Progenitor cell of endocrine pancreas (in vitro differentiated cells): Measurements from ENCODE around the gene FAM181A. TPM values are rescaled to one million over a fixed set of nuclear protein-coding genes. Genes with fewer than 3 reads are reported as not detected.

Experiments
- DNase-seq: peaks from one replicate; pipeline ENCODE4 v3.0.0; 2021; ENCODE audit warnings: low spot score; ENCODE audit not compliant: unreplicated experiment
- H3K27ac Mint-ChIP-seq: 2 replicates; pipeline ENCODE4 v1.8.0; 2021; ENCODE audit warnings: mild to moderate bottlenecking, moderate library complexity, mixed read lengths
- H3K27me3 Mint-ChIP-seq: 2 replicates; pipeline ENCODE4 v1.8.0; 2021; ENCODE audit warnings: mixed read lengths
- H3K36me3 Mint-ChIP-seq: 2 replicates; pipeline ENCODE4 v1.8.0; 2022; ENCODE audit warnings: mixed read lengths; ENCODE audit not compliant: insufficient read depth
- H3K4me1 Mint-ChIP-seq: 2 replicates; pipeline ENCODE4 v1.8.0; 2021; ENCODE audit warnings: low read depth, mixed read lengths
- H3K4me3 Mint-ChIP-seq: 2 replicates; pipeline ENCODE4 v1.8.0; 2021; ENCODE audit warnings: low read depth, mild to moderate bottlenecking, moderate library complexity, mixed read lengths
- H3K9me3 Mint-ChIP-seq: 2 replicates; pipeline ENCODE4 v1.8.0; 2021; ENCODE audit warnings: low read depth, mixed read lengths
- CTCF ChIP-seq: fragments of 200-600 bp; sonication (generic); IDR thresholded peaks from one replicate; pipeline ENCODE4 v1.5.0; 2021; ENCODE audit warnings: antibody characterized with exemption, mild to moderate bottlenecking; ENCODE audit not compliant: unreplicated experiment
- total RNA-seq: library from RNA; stranded (reverse); gene quantifications from 2 replicates; pipeline ENCODE4 v1.2.1, GENCODE V29; 2021

FAM181A gene
- total RNA-seq, 1 donor from 2014 or later, result not detected

- TF ChIP-seq CTCF, result no peak
- Mint-ChIP-seq H3K4me1 (peaks cover 6% of the 10 kb centered on the region), H3K27me3 (peaks cover 10% of the 10 kb centered on the region), H3K36me3 (no peaks in the 10 kb centered on the region), H3K27ac (peak overlapping the region; percentile 92), H3K4me3 (no peak overlapping the region), H3K9me3 (no peaks in the 10 kb centered on the region)
- DNase-seq, result no peak
Observed at GRCh38 chr14:93959239-93960107, 32.3 kb downstream of the FAM181A start.

GRCh38 chr14:93960108-93960475 lies 32.9 kb downstream of the FAM181A start:
- Mint-ChIP-seq H3K27ac (no peak overlapping the region), H3K9me3 (no peaks in the 10 kb centered on the region), H3K4me1 (peaks cover 6% of the 10 kb centered on the region), H3K36me3 (no peaks in the 10 kb centered on the region), H3K27me3 (peaks cover 12% of the 10 kb centered on the region), H3K4me3 (no peak overlapping the region)
- no peak for DNase-seq
- TF ChIP-seq CTCF, result no peak

- H3K36me3 Mint-ChIP-seq, result no peaks in the 10 kb centered on the region
- no peak overlapping the region for H3K4me3 Mint-ChIP-seq
- H3K27ac Mint-ChIP-seq, result no peak overlapping the region
- peaks cover 10% of the 10 kb centered on the region for H3K27me3 Mint-ChIP-seq
- H3K9me3 Mint-ChIP-seq, result no peaks in the 10 kb centered on the region
- peaks cover 6% of the 10 kb centered on the region for H3K4me1 Mint-ChIP-seq
- no peak for DNase-seq
- TF ChIP-seq CTCF, result no peak
Observed at GRCh38 chr14:93960774-93961438, 33.8 kb downstream of the FAM181A start.

GRCh38 chr14:93961620-93962019 lies 34.5 kb downstream of the FAM181A start:
- no peak for TF ChIP-seq CTCF
- Mint-ChIP-seq H3K4me1 (peaks cover 6% of the 10 kb centered on the region), H3K27ac (no peak overlapping the region), H3K9me3 (no peaks in the 10 kb centered on the region), H3K36me3 (no peaks in the 10 kb centered on the region), H3K4me3 (no peak overlapping the region), H3K27me3 (peaks cover 6% of the 10 kb centered on the region)
- DNase-seq, result no peak

- H3K4me3 Mint-ChIP-seq, result no peak overlapping the region
- no peak overlapping the region for H3K27ac Mint-ChIP-seq
- H3K36me3 Mint-ChIP-seq, result no peaks in the 10 kb centered on the region
- no peak for DNase-seq
- peaks cover 6% of the 10 kb centered on the region for H3K4me1 Mint-ChIP-seq
- H3K9me3 Mint-ChIP-seq, result no peaks in the 10 kb centered on the region
- peaks cover 4% of the 10 kb centered on the region for H3K27me3 Mint-ChIP-seq
- TF ChIP-seq CTCF, result no peak
Observed at GRCh38 chr14:93962701-93963601, 35.8 kb downstream of the FAM181A start.
